Activated CD4-positive, alpha-beta T cell treated with anti-CD3 and anti-CD28 coated beads, Interleukin-2, amount 50 U/mL, for 24 hours (primary cell): ENCODE results near the gene MAT2B.

ENCODE experiments used
- DNase-seq, 2 donors: peaks; one replicate each; pipeline ENCODE4 v3.0.0-alpha.2; 2020; ENCODE audit warnings: low read depth in 1 of 2, low spot score in 1 of 2

Gene MAT2B

DNA sequence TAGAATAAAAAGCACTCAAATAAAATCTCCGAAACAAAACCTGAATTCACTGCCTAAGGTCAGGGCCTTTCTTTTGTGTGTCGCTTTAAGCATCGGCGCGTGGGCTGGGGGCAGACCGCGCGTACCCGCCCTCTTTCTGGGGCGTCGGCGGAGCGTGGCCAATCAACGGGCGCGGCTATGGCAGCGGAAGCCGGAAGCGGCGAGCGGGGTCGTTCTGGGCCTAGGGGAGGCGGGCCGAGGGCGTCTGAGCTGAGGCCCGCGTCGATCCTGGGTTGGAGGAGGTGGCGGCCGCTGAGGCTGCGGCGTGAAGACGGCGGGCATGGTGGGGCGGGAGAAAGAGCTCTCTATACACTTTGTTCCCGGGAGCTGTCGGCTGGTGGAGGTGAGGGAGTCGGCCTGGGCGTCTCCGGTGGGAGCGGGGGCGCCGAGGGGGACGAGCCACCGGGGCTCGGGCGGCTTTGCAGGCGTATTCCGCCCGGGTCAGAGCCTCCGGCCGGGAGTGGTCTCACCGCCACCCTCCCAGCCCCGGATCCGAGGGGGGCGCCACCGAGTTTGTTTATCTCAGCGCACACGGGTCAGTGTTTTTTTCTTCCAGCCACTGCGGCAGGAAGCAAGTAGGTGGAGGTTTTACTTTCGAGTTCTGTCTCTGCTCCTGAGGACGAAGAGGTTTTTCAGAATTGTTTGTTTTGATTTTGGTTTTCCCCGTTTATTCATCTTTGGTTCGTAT is at the start of gene MAT2B:
MAT2B (plus strand) TSS at position 252 of the 727 bp plus-strand sequence; CDS start at position 320, 68 bp downstream.
- peak; percentile 89 to 92 for DNase-seq

DNA sequence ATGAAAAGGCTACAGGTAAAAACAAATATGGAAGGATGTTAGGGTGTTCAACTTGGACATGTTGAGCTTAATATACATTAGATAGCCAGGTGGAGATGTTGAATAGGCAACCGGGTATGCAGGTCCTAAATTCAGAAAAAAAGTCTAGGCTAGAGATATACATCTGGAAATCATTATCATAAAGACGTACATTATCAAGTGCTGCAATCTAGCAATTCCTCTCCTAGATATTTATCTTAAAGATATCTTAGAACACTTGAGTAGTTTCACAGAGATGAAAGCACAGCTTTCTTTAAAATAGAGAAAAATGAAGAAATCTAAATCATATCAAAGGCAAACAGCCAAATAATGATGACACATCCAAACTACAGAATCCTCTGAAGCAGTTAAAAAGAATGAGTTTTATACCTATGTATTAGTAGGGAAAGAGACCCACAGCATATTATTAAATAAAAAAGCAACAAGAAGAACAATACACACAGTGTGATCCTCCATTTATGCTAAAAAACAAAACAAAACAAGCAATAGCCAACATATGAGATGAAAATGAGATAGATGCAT is 49.3 kb upstream of the MAT2B start:
- no peak for DNase-seq

DNA sequence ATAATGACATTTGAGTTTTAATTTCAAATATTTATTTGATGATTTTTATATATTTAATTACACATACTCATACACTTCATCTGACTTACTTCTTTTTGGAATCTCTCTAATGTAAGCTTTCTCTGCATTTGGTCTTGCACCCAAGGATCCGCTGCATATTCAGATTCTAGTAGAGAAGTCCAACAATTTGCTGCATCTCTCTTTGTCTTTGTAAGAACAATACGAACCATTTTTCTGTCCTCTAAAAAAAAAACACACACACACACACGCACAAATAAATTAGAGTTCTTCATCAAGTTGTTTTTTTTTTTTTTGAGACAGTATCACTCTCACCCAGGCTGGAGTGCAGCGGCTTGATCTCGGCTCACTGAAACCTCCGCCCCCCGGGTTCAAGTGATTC is 48.6 kb upstream of the MAT2B start:
- DNase-seq = no peak

DNA sequence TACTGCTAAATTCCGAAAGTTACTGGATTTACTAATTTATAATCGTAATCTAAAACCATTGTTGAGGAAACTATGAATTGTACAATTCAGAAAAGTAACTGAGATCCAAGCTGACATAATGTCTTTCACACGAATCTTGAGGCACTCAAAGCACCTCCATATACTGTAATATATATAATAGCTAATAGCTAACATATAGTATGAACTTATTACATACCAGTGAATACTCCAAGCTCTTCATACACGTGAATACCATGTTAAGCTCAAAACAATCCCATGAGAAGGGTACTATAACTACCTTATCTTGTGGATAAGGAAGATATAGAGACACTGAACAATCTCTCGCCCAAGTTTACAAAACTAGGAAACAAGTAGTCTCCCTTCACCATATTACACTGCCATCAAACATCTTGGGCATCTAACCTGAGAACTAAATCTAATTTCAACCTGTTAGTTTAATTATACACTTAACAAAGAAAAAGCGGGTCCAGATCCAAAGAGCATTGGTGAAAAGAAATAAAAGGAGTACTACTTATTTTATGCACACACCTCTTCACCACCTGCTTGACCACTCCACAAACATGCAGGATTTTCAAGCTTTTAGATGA is 46.5 kb upstream of the MAT2B start:
- no peak for DNase-seq

DNA sequence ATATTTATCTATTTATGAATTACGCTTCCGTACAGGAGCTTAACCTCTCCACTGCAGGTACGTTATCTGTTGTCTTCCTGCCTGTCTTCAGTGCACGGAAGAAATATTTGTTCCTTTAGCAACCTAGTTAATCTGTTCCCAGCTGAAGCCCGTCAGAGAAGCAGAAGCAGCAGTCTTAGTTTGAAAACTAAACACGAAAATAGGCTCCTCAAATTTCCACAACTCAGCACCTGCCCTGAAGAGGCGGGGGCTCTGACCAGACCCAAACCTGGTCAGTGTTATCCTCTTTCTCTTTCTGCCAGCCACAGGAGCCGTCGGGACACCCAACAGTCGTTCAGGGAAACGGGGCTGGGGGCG is 46.0 kb upstream of the MAT2B start:
- DNase-seq = no peak

DNA sequence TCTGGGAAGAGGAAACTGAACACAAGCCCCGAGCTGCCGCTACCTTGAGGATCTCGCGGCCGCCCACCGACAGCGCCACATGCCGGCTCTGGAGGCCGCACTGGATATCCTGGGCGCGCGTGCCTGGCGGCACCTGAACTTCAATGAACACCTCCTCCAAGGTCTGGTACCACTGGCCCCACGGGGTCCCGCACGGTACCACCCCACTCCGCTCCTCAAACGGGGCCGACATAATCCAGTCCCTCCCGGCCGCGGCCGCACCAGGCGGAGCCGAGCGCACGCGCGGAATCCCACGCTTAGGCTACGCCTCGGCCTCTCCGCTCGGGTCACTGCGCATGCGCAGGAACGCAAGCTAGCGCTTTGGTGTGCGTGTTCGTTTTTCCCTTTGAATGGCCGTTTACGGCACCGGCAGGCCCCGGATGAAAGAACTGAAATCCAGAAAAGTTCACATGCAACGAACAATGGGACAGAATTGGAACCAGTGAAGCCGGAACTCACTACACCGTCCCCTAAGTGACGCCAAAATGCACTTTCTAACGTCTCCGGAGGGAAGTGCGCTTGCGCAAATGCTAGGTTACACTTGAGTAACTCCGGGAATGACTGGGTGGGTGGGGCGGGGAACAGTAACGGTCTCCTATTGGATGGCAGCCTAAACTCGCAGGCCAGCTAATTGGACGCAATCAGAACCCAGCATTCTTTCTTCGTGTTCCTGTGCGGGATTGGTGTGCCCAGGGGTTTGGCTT is 45.4 kb upstream of the MAT2B start, which contains the start of gene NUDCD2:
NUDCD2 (minus strand) TSS at position 284 of the 743 bp plus-strand sequence; CDS start at position 232, 52 bp downstream.
- peak; percentile 94 to 95 for DNase-seq

DNA sequence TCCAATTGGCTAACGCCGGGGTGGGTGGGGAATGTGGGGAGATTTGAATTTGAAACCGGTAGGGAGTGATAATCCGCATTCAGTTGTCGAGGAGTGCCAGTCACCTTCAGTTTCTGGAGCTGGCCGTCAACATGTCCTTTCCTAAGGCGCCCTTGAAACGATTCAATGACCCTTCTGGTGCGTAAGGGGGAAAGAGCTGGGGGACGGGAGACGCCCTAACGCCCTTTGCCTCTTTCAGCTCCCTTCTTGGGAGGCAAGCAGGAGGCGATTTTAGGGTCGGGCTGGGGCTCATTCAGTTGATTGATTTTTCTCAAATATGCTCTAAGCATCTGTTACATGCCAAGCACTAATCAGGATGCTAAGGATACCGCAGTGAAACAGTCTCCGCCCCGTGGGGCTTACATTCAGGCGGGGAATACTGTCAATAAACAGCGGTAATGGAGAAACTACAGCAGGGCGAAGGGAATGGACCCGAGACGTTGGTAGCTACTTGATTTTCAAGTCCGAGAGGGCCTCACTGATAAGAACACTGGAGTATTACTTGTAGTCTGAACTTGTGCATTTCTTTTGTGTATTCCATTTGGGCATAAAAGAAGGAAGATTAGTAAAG is 44.8 kb upstream of the MAT2B start, which contains the start of gene HMMR:
HMMR (plus strand) TSS at position 71 of the 610 bp plus-strand sequence; CDS start at position 132, 61 bp downstream.
- DNase-seq = peak in 1 of 2 donors; percentile 5

DNA sequence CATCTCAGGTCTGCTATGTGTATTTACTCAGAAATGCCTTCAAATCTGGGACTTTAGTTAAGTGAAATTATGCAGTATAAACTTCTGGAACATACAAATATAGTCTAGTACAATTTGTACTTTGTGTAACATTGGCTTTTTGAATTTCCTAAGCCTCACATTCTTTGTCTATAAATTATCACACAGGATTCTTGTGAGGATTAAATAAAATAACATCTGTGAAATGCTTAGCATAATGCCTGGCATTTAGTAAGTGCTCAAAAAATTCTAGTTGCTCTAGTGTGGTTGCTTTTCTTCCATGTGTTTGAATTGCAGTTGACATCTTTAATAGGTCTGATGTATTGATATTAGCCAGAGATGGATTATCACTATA is 42.4 kb upstream of the MAT2B start:
- no peak for DNase-seq

DNA sequence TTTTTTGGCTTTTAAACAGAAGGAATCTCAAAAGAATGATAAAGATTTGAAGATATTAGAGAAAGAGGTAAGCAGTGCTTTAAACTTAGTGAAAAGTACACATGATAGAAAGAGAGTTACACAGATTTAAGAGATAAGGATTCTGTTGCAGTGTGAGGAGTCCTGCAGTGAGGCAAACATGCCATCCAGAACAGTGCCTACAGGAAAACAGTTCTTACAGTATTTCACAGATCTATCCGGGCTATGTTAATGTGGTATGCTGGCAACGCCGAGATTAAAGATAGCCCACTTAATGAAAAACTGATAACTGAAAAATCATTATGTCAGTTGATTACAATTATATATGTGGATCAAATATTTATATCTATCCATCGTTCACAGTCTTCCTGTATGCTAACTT is 37.7 kb upstream of the MAT2B start:
- no peak for DNase-seq

DNA sequence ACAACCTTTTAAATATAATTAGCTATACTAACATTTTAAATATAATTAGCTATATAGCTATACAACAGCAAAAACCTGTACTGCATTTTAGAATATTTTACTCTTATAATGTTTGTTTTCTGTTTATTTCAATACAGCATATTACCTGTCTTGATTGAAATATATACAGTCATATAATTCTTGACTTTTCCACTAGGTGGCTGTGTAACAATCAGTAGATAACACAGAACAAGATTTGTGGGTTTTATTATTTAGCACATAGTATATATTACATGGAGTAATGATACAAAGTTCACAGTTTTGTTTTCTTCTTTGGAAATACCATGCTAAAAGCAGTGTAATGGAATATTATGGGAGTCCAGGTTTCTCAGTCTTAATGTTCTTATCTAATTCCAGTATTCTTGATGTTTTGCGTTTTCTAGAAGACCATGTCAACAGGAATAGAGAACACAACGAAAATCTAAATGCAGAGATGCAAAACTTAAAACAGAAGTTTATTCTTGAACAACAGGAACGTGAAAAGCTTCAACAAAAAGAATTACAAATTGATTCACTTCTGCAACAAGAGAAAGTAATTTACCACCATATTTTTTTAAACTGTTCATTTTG is 31.7 kb upstream of the MAT2B start:
- DNase-seq = no peak

DNA sequence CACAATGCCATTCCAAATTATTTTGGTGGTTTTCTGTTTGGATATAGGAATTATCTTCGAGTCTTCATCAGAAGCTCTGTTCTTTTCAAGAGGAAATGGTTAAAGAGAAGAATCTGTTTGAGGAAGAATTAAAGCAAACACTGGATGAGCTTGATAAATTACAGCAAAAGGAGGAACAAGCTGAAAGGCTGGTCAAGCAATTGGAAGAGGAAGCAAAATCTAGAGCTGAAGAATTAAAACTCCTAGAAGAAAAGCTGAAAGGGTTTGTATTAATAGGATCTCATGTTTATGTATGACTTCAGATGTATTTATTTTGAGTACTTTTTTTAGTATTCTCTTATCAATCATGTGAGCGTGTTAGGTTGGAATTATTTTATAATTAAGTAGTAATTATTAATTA is 30.0 kb upstream of the MAT2B start:
- DNase-seq = no peak

DNA sequence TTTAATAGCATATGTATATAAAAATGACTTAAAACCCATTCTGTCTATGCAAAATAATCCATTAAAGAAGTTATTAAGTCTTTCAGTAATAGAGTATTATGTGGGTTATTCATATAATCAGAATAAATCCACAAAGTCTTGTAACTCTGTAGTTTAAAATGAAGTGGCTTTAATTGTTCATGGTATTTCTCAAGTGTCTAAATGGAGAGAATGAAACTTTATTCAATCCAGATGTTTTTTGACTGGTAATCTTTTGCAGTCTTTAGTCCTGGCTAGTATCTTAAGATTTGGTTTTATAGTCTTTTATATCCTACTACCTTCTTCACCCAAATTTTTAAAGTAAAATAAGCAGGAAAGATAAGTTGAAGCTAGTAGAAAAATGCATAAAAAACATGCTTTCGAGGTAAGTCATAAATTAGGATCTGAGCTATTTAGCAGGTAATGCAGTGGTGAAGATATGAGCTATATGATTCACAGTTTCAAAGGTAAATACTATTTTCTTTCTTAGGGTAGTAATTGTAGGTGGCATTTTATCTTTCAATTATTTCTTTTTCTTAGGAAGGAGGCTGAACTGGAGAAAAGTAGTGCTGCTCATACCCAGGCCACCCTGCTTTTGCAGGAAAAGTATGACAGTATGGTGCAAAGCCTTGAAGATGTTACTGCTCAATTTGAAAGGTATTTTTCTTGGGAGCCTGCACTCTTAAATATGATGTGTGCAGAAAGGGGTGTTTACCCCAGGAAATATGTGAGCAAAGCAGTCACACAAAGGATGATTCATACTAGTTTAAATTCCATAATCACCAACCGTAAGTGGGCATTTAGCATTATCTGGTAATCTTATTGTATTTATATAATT is 27.1 kb upstream of the MAT2B start:
- DNase-seq = no peak

DNA sequence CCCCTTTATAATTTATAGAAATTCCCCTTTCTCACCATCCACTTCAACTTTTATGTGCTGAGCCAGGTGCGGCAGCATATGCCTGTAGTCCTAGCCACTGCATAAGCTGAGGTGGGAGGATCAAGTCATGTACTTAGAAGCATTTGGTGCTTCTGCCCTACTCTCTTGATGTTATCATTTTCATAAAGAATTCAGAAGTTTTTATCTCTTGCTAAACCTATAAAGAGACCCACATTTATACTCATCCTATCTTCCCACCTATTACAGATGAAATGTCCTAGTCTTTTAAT is 26.5 kb upstream of the MAT2B start:
- no peak for DNase-seq

DNA sequence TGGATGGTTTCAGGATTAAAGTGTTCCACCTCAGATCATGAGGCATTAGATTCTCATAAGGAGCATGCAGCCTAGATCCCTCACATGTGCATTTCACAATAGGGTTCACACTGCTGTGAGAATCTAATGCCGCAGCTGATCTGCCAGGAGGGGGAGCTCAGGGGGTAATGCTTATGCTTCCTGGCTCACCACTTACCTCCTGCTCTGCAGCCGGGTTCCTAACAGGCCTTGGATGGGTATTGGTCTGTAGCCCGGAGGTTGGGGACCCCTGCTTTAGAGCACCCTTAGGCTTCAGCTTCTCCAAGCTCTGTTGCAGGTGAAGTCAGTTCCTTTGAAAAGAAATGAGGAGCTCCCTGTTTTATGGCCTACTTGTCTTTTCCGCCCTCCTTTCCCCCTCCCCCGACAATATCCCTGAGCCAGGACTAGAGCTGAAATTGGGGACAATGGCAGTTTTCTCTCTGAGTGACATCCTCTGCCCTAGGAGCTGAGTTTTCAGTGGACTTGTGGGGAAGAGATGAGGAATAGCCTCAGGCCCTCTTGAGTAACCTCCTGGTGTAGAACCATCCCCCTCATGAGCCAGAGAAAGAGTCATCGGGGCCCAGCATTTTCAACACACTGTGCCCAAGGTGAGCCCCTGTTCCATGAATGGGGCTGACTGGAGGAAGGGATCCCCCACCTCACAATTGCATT is 16.2 kb upstream of the MAT2B start:
- DNase-seq = no peak

DNA sequence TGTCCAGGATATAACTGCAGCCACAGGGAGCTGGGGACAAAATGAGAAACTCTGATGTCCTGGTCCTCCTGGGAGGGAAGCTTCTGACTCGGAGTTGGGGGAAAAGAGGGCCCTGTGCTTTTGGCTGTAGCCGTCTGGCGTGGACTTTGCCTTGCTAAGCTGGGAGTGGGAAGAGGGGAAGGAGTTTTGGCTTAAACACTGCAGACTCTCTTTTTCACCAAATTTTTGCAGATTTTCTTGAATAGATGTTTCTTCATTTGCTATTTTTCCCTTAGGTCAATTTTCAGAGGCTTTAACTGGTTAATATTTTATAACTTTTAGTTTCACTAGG is 15.7 kb upstream of the MAT2B start:
- no peak for DNase-seq

DNA sequence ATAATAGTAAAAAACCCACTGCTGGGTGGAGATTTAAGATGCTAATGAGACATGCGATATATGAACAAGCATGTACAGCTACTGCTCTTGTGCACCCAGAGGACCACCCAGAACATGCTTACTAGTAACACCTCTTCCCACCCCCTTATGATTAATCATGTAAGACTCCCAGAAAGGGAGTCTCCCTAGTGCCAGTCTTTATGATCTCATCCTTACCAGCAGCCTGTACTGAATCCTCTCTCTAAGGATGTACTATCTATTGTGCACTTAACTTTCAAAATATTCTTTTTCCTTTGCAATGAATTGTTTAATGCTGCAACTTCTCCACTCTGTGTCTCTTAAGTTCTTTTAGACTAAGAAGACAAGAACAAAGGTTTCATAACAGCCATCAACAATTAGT is 9.1 kb upstream of the MAT2B start:
- DNase-seq = no peak

DNA sequence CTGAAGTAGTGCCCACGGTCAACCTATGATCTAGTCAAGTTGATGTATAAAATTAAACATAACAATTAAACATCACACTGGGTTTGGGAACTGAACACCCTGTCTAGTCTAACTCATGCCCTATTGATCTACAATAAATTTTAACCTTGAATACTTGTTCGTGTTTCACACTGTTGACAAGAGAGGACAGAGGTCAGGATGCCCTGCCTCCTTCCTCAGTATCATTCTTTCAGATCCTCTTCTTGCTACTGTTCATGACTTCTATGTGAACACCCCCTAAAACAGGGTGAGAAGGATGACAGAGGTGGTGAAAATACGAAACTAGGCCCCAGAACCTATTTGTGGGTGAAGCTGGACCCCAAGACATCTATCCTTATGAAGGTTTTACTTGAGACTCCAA is 8.1 kb upstream of the MAT2B start:
- DNase-seq = no peak

DNA sequence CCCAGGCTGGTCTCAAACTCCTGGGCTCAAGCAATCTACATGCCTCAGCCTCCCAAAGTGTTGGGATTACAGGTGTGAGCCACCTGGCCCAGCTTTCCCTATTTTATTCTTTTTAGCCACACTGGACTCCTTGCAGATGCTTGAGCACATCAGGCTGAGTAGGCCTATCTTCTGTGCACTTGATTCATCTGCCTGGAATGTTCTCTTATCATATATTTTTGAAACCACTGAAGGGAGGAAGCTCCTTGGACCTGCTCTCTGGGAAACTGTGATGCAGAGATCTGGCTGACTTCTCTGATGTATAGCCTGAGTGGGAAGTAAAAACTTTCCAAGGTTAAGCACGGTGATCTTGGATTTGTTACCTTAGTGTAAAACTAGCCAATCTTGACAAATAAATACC is 6.5 kb upstream of the MAT2B start:
- no peak for DNase-seq

DNA sequence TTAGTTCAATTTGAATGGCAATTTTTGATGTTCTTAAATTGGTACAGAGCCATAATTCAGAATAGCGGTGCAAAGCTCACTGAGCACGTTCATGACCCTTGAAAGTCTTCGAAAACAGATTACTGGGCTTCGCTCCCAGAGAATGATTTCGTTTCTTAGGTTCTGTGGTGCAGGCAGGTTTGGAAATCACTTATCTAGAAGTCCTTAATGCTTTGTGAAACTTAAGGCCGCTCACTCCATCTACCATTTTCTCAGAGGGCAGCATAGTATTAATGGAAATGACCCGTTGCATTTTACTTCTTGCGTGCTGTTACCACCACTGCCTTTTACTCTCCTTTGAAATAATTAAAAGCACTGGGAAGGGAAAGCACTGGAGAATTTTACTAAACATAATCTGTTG is 2.9 kb upstream of the MAT2B start:
- no peak for DNase-seq
